ENCODE results near the gene TCF3.

The TCF3 gene

DNA sequence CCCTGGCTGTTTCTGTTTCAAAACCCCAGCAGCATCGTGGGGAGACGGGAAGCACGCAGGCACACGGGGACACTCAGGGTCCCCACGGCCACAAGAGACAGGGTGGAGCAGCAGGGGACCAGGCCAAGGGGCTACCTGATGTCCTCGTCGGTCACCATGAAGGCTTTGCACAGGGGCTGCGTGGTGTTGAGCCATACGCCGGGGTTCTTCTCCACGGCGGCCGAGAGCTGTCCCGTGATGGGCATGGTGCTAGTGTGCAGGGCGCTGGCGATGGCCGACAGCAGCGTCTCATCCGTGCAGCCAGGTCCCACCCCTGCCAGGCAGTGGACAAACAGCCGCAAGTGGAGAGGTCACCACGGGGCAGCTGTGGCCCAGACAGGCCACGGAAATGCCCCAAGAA, 71.5 kb downstream of the TCF3 start:
- DNase-seq (ENCODE audit: low read depth, low spot score): no peak

DNA sequence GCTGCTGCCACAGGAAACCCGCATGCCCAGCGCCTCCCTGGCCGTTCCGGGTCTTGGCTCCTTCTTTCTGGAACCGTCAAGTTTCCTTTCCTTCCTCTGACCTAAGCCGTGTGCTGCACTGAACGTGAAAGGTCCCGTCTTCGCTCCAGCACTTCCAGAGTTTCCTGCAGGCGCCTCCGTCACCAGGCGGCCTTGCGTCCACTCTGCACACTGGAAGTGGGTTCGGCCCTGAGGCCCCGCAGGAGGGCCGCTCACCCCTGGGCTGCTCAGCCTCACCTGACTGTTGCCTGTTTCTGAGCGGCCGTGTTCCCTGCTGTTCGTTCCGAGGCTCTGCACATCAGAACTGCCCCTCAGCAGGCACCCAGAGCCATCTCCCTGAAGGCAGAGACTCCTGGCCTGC, 72.0 kb downstream of the TCF3 start:
- DNase-seq (ENCODE audit: low read depth, low spot score): no peak

DNA sequence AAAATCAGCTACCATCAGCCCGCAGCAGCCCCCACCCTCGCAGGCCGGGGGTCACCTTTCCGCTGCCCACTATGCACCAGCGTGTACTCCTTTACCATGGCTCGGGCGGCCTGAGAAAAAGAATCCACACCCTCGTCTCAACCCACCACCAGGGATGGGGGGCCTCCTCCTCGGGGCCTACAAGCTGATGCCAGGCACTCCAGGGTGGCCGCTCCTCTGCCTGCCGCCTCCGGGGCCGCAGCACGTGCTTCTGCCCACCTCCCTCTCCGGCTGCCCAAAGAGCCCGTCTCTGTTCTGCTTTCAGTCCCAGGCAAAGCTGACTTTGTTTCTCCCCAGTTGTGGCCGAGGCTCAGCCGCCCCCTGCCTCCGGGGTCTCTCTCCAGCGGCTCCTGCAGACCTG, 73.2 kb downstream of the TCF3 start:
- no peak for DNase-seq (ENCODE audit: low read depth, low spot score)

DNA sequence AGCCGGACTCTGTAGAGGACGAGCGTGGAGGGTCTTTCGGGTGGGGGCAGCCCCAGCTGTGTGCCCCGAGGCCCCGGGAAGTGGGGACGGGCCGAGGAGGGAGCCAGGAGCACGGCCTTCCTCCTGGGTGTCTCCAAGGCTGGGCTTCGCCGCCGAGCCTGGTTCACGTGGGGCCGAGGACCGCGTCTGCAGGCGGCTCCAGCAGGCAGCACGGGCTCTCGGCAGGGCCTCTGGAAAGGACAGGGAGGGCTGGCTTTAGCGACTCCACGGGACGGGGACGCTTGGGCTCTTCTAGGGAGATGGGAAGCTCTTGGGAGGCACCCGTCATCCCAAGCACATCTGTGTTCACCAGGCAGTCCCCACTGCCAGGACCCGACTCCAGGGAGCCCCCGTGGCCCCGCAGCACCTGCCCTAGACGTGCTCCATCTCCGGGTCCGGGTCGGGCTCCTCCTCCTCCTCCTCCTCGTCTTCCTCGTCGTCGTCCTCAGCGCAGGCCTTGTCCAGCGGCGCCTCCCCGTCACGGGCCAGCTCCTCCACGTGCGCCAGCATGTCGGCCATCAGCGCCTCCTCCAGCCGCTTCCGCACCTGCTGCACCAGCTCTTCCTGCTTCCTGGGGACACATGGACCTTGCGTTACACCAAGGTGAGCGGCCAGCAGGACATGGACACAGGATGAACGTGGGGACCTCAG, 74.3 kb downstream of the TCF3 start:
- DNase-seq (ENCODE audit: low read depth, low spot score): no peak

DNA sequence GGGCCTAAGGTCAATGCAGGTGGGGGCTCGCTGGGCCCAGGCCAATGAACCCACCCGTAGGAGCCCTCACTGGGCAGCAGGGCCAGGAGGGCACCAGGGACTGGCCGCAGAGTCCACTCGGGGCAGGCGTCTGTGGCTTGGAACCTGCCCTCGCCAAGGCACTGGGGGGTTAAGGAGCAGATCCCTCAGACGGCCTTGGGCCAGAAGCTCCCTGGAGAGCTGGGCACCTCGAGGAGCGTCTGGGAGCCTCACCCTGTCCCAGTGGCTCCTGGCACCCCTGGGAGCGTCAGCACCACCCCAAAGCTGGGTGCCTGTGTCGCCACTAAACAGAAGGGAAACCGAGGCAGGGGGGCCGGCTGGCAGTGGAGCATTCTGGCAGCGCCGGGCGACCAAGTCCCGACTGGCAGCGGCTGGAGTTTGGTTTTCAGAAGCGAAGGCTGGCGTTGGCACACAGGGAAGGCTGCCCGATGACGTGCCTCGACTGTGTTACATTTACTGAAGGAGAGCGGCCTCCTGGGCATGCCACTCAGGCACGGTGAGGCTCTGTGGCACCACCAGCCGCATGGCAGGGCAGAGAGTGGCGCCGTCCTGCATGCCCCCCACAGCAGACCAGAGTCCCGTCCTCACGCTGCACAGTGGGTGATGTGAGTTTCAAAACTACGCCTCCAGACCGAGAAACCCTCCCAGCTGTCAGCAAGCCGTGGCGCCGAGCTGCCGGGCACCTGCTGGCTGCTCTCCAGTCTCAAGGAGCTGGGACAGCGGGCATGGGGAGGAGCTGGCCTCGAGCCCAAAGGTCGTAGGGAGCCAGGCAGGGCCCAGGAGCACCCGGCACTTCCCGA, 75.1 kb downstream of the TCF3 start:
- no peak for DNase-seq (ENCODE audit: low read depth, low spot score)

DNA sequence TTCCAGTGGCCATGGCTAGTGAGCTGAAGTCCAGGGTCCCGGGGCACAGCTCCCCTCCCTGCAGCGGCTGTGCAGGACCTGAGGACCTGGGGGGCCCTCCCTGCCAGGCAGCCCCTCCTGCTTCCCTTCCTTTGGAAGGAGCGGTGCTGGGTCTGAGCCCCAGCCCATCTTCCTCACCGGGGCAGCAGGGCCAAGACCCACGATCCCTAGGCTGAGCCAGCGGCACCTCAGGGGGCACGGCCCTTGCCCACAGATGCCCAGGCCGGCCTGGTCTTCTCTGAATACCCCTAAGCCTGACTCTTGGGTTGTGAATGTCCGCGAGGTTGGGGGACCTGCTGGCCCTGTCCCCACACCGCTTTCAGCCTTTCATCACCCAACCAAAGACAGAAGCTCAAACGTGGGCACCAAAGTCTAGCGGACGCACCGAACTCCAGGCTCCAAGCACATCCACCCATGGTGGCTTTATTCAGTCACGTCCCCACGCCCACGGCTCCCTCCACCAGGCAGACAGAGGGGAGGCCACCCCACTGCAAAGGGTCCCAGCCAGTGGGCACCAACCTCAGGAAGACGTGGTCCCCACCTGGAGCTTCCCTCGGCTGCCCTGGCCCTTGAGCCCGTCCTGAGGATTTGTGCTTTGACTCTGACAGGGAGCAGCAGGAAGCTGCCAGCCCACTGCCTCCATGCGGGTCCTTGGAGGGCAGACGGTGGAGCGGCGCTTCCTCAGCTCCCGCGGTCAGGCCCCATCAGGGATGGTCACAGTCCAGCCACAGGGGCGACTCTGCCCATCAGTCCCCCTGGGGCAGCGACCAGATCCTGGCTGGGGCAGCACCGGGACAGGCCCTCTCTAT, 75.9 kb downstream of the TCF3 start:
- DNase-seq (ENCODE audit: low read depth, low spot score): no peak

DNA sequence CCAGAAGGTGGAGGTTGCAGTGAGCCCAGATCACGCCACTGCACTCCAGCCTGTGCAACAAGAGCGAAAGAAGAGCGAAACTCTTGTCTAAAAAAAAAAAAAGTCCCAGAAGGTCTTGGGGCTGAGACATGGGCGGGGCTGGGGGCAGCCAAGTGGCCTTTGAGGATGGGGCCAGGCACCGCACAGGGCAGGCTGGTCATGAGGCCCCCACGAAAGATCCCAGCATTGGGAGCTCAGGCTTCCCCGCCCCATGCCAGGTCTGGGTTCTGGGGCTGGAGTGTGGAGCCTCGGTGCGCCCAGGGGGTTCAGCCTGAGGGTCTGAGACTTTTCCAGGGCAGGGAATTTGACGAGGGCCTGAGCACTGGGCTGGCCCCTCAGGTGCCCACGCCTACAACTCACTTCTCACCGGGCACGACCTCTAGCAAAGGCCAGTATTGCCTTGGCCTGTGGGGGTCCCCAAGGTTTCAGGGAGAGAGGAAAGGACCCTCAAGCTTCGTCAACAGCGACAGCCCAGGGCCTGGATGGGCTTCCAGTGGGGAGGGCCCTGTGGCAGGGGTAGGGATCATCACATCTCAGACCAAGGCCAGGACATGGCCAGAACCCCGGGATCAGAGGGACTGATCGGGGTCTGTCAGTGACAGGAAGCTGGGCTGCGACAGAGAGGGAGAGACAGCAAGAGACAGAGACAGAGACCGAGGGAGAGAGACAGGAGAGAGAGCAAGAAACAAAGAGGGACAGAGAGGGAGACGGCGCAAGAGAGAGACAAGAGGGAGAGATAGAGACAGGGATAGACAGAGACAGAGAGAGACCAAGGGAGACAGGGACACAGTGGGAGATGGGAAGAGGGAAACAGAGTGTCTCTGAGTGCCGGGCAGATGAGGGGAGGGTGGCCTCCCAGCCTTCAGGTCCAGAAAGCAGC, 76.8 kb downstream of the TCF3 start:
- no peak for DNase-seq (ENCODE audit: low read depth, low spot score)

DNA sequence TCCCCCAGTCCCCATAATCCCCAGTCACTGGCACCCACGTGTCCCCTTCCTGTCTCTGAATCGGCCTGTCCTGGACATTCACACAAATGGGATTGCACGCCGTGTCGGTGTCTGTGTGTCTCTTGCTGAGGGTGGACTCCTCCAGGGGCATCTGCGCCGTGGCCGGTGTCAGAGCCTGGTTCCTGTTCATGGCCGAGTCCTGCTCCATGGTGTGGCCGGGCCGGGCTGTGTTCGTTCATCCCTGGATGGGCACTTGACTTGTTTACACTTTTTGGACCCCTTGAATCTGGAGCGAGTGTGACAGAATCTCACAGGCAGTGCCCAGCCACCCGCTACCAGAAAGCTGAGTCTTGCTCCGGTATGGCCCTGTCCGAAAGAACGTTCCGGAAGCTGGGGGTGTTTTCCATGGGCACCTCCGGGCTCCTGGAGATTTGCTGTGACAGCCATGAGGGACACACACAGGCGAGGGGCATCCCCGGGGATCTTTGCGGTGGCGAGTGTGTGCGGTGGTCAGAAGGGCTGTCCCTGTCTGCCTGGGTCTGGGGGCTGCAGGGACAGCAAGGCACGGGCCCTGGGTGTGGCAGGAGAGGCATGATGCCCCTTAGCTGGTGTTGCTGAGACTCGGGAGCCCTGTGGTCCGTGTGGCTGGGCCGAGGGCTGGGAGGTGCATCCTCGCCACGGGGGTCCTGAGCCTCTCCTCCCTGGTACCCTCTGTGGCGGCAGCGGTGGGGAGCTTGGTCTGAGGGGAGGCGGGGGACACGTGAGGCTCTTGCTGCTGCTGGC, 77.9 kb downstream of the TCF3 start:
- DNase-seq (ENCODE audit: low read depth, low spot score): no peak

DNA sequence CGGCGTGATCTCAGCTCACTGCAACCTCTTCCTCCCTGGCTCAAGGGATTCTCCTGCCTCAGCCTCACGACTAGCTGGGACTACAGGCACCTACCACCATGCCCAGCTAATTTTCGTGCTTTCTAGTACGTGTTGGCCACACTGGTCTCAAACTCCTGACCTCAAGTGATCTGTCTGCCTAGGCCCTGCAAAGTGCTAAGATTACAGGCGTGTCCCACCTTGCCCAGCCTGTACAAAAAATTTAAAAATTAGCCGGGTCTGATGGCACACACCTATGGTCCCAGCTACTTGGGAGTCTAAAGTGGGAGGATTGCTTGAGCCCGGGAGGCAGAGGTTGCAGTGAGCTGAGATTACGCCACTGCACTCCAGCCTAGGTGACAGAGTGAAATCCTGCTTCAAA, 79.6 kb downstream of the TCF3 start:
- DNase-seq (ENCODE audit: low read depth, low spot score): no peak

DNA sequence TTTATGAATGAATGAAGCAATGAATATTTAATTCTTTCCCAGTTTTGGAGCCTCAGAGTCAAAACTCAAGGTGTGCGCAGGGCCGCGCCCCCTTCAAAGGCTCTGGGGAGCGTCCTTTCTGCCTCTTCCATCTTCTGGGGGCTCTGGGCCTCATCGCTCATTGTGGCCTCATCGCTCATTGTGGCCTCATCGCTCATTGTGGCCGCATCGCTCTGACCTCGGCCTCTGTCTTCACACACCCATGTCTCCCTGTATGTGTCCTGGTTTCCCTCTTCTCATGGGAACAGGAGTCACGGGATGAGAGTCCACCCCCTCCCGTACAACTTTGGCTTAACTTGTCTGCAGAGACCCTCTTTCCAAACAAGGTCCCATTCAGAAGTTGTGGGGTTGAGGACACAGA, 81.1 kb downstream of the TCF3 start:
- no peak for DNase-seq (ENCODE audit: low read depth, low spot score)

DNA sequence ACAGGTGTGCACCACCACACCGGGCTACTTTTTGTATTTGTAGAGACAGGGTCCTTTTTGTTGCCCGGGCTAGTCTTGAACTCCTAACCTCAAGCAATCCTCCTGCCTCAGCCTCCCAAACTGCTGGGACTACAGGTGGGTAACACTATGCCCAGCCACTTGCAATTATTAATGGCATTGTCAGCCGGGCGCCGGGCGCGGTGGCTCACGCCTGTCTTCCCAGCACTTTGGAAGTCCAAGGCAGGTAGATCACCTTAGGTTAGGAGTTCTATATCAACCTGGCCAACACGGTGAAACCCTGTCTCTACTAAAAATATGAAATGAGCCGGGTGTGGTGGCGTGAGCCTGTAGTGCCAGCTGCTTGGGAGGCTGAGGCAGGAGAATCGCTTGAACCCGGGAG, 81.6 kb downstream of the TCF3 start:
- no peak for DNase-seq (ENCODE audit: low read depth, low spot score)

DNA sequence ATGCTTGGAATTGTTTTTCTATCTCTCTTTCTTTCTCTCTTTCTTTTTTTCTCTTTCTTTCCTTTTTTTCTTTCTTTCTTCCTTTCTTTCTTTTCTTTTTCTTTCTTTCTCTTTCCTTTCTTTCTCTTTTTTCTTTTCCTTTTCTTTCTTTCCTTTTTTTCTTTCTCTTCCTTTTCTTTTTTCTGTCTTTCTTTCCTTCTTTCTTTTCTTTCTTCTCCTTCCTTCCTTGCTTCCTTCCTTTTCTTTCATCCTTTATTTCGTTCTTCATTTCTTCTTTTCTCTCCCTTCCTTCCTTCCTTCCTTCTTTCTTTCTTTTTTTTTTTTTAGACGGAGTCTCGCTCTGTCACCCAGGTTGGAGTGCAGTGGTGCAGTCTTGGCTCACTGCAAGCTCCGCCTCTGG, 82.4 kb downstream of the TCF3 start:
- DNase-seq (ENCODE audit: low read depth, low spot score): no peak

DNA sequence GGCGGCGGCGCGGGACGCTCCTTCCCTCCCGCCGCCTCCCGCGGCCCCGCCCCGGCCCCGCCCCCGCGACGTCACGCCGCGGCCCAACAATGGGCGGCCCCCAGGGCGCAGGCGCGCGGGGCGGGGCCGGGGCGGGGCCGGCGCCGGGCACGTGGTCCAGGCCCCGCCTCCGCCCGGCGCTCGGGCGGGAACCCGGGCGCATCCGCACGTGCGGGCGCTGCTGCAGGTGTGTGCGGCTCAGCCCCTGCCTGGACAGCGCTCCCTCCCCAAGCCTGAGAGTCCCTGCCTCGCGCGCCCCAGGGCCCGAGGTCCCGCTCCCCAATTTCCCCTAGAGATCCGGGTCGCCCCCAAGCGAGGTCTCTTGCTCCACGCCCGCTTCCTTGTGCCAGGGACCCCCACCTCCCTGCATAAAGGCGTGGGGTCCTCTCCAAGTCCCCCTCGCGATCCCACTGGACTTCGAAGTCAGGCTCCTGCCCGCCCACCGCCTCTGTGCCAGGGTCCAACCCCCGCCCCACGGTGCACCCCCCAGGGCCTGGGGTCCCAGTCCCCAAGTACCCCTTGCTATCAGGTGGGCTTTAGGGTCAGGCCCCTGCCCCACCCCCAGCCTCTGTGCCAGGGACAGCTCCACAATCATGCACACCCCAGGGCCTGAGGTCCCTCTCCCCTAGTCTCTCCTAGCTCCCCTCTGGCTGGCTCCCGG, 83.9 kb downstream of the TCF3 start, which contains the start of gene MEX3D:
MEX3D (minus strand) TSS at position 6 of the 700 bp plus-strand sequence. CDS start 267 bp downstream, outside the sequence.
- peak; percentile 62 for DNase-seq (ENCODE audit: low read depth, low spot score)

DNA sequence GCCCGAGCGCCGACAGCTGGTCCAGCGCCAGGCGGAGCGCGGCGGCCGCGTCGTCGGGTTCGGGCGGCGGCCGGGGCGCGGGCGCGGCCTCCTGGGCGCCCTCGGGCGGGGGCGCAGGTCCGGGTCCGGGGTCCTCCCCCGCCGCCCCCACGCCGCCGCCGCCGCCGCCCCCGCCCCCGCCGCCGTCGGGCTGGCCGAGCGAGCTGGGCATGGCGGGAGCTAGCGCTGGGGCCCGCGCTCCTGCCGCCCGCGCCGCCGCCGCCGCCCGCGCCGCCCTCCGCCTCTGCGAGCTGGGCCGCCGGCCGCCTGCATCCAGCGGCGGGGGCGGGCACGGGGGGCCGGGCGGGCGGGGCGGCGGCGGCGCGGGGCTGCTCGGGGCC, 84.6 kb downstream of the TCF3 start:
- no peak for DNase-seq (ENCODE audit: low read depth, low spot score)

DNA sequence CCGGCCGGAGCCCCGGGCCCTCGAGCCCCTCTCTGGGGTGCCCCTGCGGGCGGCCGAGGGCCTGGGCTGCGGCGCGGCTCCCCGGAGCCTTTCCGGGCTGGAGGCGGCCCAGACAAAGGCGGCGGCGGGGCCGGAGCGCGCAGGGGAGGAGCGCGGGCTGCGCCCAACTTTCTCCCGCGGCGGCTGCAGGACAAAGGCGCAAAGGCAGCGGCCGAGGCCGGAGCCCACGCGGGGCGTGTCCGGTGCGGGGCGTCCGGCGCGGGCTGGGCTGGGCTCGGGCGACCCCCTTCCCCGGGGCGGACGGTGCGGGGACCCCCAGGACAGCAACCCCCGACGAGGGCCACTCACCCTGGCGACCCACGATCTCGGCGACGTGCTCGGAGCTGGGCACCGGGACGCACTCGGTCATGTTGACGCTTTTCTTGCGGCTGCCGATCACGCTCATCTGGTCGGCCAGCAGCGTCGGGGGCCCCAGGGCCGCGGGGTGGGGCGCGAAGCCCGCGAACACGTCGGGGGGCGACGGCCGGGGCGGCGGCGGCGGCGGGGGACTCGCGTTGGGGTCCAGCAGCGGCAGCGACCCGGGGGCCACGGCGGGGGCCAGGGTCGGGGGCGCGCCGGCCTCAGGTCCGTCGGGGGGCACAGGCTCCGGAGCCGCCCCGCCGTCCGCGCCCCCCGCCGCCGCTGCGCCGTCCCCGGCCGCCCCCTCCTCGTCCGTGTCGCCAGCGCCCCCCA, 85.1 kb downstream of the TCF3 start:
- no peak for DNase-seq (ENCODE audit: low read depth, low spot score)

DNA sequence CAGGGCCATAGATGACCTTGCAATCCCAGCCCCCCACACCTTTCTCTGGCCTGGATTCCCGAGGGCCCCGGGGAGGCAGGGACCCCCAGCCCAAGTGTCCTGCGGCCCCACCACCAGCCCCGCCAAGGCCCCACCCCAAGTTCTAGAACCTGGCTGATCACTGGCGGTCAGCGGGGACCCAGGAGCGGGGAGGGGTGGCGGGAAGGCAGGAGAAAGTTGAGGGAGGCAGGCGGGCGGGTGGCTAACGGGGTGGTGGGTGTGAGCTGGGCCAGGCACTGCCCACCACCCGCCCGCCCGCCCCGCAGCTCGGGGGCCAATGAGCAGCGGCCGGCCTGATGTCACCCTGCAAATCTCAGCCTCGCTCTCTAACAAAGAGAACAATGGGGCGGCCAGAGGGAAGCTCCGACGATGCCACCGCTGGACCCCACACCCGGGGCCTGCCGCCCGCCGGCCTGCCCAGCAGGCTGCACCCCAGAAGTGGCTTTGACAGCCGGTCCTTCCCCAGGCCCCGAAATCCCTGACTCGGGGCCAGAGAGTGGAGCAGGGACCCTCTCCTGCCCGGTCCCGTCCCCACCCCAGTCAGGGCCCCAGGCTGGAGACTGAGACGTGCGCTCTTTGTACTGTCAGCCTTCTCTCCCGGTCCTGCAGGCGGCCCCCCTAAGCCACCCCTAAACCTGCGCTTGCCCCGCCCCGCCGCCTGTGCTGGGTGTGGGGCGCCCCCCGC, 85.9 kb downstream of the TCF3 start:
- DNase-seq (ENCODE audit: low read depth, low spot score): no peak

DNA sequence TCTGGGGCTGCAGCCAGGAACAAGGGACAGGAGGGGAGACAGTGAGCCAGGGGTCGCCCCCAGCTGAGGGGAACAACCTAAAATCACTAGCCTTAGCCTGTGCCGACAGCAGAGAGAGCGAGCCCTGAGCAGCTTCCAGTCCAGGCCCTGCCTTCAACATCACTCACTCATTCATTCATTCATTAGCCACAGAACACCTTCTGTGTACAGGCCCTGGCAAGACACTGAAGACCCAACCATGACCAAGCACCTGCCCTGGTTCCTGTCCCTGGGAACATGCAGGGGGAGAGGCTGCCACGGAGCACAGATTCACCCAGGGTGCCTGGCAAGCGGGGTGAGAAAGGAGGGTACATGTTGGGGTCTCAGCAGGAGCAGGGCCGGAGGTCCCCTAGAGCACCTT, 89.2 kb downstream of the TCF3 start:
- DNase-seq (ENCODE audit: low read depth, low spot score): no peak

DNA sequence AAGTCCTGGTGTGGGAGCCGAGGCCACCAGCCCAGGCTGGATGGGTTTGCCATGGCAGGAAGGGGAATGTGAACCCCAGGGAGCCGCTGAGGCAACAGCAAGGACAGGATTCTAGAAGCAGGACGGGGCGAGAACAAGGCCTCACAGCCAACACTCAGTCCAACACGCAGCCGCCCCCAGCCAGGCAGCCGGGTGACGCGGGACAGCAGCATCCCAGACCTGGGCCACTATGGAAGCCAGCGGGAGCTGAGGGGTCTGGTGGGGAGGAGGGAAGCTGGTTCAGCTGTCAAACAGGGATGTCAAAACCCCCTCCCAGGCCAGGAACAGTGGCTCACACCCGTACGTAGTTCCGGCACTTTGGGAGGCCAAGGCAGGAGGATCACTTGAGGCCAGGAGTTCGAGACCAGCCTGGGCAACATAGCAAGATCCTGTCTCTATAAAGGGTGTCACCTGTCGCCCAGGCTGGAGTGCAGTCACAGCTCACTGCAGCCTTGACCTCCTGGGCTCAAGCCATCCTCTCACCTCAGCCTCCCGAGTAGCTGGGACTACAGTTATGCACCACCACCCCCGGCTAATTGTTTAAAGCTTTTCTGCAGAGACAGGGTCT, 91.1 kb downstream of the TCF3 start:
- DNase-seq (ENCODE audit: low read depth, low spot score): no peak

Measured in activated naive CD8-positive, alpha-beta T cell treated with anti-CD3 and anti-CD28 coated beads, Interleukin-2, amount 50 U/mL, for 16 hours (primary cell).